HEK293 (cell line): ENCODE measurements around the gene CYP27A1.

Experiments
- KLF16 ChIP-seq: fragments of 450-650 bp; formaldehyde crosslinking; IDR thresholded peaks from 2 replicates; pipeline ENCODE4 v1.5.1; 2017; ENCODE audit warnings: missing biosample characterization, missing genetic modification characterization
- ZBTB7A ChIP-seq: fragments of 450-650 bp; formaldehyde crosslinking; IDR thresholded peaks from 2 replicates; pipeline ENCODE4 v1.5.1; 2016; ENCODE audit warnings: low read depth, missing biosample characterization, missing genetic modification characterization
- ZNF473 ChIP-seq: fragments of 450-650 bp; formaldehyde crosslinking; IDR thresholded peaks from 2 replicates; pipeline ENCODE4 v1.5.1; 2017; ENCODE audit warnings: missing biosample characterization, missing genetic modification characterization
- ZNF654 ChIP-seq: fragments of 450-650 bp; formaldehyde crosslinking; IDR thresholded peaks from 2 replicates; pipeline ENCODE4 v1.5.1; 2016; ENCODE audit warnings: low read depth, missing biosample characterization, missing genetic modification characterization
- TF ChIP-seq, protein P1 (sequence below): fragments of 450-650 bp; formaldehyde crosslinking; IDR thresholded peaks from 2 replicates; pipeline ENCODE4 v1.5.1; 2016; ENCODE audit warnings: missing biosample characterization, missing genetic modification characterization
- TF ChIP-seq, protein P2 (sequence below): fragments of 450-650 bp; formaldehyde crosslinking; IDR thresholded peaks from 2 replicates; pipeline ENCODE4 v1.5.1; 2016; ENCODE audit warnings: missing biosample characterization, missing genetic modification characterization
- TF ChIP-seq, protein P3 (sequence below): fragments of 450-650 bp; formaldehyde crosslinking; optimal IDR thresholded peaks from 2 replicates; pipeline ENCODE3; 2016; ENCODE audit warnings: missing biosample characterization, mild to moderate bottlenecking, missing genetic modification characterization
- TF ChIP-seq, protein P4 (sequence below): fragments of 450-650 bp; formaldehyde crosslinking; IDR thresholded peaks from 2 replicates; pipeline ENCODE4 v1.5.1; 2016; ENCODE audit warnings: missing biosample characterization, missing genetic modification characterization
- TF ChIP-seq, protein P5 (sequence below): fragments of 450-650 bp; formaldehyde crosslinking; IDR thresholded peaks from 2 replicates; pipeline ENCODE4 v1.5.1; 2016; ENCODE audit warnings: missing biosample characterization, missing genetic modification characterization

DNA sequence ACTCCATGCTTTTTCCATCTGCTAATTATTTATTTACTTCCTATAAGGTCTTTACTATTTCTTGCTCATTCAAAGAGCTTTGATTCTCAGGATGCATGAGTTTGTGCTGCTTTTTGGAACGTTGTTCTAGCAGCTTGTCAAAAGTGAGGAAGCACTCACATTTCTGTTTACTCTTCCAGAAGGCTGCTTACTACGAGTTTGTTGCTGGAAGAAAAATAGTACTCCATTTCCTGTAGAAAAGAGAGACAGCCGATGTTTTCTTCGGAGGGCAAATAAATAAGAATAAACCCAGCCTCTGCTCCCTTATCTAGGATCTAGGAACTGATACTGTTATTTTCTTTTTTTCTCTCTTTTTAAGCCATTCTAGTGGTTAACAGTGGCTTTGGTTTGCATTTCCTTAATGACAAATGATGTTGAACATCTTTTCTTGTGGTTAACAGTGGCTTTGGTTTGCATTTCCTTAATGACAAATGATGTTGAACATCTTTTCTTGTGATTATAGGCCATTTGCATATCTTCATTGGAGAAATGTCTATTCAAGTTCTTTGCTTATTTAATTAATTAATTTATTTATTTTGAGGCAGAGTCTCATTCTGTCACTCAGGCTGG lies 20.5 kb downstream of the CYP27A1 start:
- TF ChIP-seq KLF16 (tag by site-specific recombination) (no peak), ZNF654 (tag by site-specific recombination) (no peak), ZBTB7A (tag by site-specific recombination) (no peak), ZNF473 (tag by site-specific recombination) (no peak)
- TF ChIP-seq, protein P1, sequence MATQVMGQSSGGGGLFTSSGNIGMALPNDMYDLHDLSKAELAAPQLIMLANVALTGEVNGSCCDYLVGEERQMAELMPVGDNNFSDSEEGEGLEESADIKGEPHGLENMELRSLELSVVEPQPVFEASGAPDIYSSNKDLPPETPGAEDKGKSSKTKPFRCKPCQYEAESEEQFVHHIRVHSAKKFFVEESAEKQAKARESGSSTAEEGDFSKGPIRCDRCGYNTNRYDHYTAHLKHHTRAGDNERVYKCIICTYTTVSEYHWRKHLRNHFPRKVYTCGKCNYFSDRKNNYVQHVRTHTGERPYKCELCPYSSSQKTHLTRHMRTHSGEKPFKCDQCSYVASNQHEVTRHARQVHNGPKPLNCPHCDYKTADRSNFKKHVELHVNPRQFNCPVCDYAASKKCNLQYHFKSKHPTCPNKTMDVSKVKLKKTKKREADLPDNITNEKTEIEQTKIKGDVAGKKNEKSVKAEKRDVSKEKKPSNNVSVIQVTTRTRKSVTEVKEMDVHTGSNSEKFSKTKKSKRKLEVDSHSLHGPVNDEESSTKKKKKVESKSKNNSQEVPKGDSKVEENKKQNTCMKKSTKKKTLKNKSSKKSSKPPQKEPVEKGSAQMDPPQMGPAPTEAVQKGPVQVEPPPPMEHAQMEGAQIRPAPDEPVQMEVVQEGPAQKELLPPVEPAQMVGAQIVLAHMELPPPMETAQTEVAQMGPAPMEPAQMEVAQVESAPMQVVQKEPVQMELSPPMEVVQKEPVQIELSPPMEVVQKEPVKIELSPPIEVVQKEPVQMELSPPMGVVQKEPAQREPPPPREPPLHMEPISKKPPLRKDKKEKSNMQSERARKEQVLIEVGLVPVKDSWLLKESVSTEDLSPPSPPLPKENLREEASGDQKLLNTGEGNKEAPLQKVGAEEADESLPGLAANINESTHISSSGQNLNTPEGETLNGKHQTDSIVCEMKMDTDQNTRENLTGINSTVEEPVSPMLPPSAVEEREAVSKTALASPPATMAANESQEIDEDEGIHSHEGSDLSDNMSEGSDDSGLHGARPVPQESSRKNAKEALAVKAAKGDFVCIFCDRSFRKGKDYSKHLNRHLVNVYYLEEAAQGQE = no peak
- TF ChIP-seq, protein P2, sequence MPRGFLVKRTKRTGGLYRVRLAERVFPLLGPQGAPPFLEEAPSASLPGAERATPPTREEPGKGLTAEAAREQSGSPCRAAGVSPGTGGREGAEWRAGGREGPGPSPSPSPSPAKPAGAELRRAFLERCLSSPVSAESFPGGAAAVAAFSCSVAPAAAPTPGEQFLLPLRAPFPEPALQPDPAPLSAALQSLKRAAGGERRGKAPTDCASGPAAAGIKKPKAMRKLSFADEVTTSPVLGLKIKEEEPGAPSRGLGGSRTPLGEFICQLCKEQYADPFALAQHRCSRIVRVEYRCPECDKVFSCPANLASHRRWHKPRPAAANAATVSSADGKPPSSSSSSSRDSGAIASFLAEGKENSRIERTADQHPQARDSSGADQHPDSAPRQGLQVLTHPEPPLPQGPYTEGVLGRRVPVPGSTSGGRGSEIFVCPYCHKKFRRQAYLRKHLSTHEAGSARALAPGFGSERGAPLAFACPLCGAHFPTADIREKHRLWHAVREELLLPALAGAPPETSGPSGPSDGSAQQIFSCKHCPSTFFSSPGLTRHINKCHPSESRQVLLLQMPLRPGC (tag by site-specific recombination) = no peak
- TF ChIP-seq, protein P3, sequence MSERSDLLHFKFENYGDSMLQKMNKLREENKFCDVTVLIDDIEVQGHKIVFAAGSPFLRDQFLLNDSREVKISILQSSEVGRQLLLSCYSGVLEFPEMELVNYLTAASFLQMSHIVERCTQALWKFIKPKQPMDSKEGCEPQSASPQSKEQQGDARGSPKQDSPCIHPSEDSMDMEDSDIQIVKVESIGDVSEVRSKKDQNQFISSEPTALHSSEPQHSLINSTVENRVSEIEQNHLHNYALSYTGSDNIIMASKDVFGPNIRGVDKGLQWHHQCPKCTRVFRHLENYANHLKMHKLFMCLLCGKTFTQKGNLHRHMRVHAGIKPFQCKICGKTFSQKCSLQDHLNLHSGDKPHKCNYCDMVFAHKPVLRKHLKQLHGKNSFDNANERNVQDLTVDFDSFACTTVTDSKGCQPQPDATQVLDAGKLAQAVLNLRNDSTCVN (tag by site-specific recombination) = no peak
- TF ChIP-seq, protein P4, sequence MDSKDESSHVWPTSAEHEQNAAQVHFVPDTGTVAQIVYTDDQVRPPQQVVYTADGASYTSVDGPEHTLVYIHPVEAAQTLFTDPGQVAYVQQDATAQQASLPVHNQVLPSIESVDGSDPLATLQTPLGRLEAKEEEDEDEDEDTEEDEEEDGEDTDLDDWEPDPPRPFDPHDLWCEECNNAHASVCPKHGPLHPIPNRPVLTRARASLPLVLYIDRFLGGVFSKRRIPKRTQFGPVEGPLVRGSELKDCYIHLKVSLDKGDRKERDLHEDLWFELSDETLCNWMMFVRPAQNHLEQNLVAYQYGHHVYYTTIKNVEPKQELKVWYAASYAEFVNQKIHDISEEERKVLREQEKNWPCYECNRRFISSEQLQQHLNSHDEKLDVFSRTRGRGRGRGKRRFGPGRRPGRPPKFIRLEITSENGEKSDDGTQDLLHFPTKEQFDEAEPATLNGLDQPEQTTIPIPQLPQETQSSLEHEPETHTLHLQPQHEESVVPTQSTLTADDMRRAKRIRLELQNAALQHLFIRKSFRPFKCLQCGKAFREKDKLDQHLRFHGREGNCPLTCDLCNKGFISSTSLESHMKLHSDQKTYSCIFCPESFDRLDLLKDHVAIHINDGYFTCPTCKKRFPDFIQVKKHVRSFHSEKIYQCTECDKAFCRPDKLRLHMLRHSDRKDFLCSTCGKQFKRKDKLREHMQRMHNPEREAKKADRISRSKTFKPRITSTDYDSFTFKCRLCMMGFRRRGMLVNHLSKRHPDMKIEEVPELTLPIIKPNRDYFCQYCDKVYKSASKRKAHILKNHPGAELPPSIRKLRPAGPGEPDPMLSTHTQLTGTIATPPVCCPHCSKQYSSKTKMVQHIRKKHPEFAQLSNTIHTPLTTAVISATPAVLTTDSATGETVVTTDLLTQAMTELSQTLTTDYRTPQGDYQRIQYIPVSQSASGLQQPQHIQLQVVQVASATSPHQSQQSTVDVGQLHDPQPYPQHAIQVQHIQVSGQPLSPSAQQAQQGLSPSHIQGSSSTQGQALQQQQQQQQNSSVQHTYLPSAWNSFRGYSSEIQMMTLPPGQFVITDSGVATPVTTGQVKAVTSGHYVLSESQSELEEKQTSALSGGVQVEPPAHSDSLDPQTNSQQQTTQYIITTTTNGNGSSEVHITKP (tag by site-specific recombination) = no peak
- TF ChIP-seq, protein P5, sequence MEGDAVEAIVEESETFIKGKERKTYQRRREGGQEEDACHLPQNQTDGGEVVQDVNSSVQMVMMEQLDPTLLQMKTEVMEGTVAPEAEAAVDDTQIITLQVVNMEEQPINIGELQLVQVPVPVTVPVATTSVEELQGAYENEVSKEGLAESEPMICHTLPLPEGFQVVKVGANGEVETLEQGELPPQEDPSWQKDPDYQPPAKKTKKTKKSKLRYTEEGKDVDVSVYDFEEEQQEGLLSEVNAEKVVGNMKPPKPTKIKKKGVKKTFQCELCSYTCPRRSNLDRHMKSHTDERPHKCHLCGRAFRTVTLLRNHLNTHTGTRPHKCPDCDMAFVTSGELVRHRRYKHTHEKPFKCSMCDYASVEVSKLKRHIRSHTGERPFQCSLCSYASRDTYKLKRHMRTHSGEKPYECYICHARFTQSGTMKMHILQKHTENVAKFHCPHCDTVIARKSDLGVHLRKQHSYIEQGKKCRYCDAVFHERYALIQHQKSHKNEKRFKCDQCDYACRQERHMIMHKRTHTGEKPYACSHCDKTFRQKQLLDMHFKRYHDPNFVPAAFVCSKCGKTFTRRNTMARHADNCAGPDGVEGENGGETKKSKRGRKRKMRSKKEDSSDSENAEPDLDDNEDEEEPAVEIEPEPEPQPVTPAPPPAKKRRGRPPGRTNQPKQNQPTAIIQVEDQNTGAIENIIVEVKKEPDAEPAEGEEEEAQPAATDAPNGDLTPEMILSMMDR = no peak
